Gastrocnemius medialis (tissue), 4 donors: Measurements from ENCODE around the gene AGPS.

Experiments used
- CTCF ChIP-seq, 5 experiments: fragments of 450-650 bp in 3 of 5; fragments of 200-600 bp in 2 of 5; sonication (generic) in 2 of 5; IDR thresholded peaks in 4 of 5; conservative IDR thresholded peaks in 1 of 5; 1 replicate in 4 of 5; 2 replicates in 1 of 5; pipeline ENCODE4 v1.5.1; 2016 to 2019; ENCODE audit warnings: antibody characterized with exemption in 5 of 5, mild to moderate bottlenecking in 3 of 5, moderate library complexity in 3 of 5
- POLR2A ChIP-seq, 2 donors: fragments of 450-650 bp; IDR thresholded peaks; one replicate each; pipeline ENCODE4 v1.6.1; 2017; ENCODE audit warnings: antibody characterized with exemption in 2 of 2, mild to moderate bottlenecking in 2 of 2, moderate library complexity in 2 of 2

- TF ChIP-seq CTCF (IDR thresholded peaks at IDR 0.05 in 4 of 5, conservative IDR thresholded peaks at IDR 0.05 in 1 of 5) (no peak), POLR2A (IDR thresholded peaks at IDR 0.05) (no peak)
These were observed 11.3 kb downstream of the AGPS start for GRCh38 chr2:177403838-177404237.
